CD14-positive monocyte (primary cell): ENCODE measurements around the gene PIGC. TPM values are rescaled to one million over a fixed set of nuclear protein-coding genes. Genes with fewer than 3 reads are reported as not detected.

ENCODE experiments used
- DNase-seq, 3 donors: peaks; one replicate each; pipeline ENCODE4 v3.0.0-alpha.2; 2011 to 2022
- H2AFZ ChIP-seq: 2 replicates; pipeline ENCODE4 v1.6.0; 2012; ENCODE audit warnings: mild to moderate bottlenecking, low read depth, low read length, inconsistent platforms; ENCODE audit not compliant: insufficient read depth, poor library complexity, severe bottlenecking
- H3K27ac ChIP-seq, 2 donors: 1 replicate in 1 of 2; 2 replicates in 1 of 2; pipeline ENCODE4 v1.5.1; 2012 to 2013; ENCODE audit warnings: low read length in 2 of 2, control low read depth in 1 of 2, inconsistent platforms in 1 of 2, low read depth in 1 of 2, mild to moderate bottlenecking in 1 of 2
- H3K27me3 ChIP-seq, 2 donors: one replicate each; pipeline versions ENCODE4 v1.6.0 to v1.6.1; 2011 to 2013; ENCODE audit warnings: low read length in 2 of 2; ENCODE audit not compliant: control insufficient read depth in 2 of 2, insufficient read depth in 2 of 2
- H3K36me3 ChIP-seq, 2 donors: replicated peaks in 1 of 2; 1 replicate in 1 of 2; 2 replicates in 1 of 2; pipeline versions ENCODE4 v1.5.1 to v1.6.1; 2012 to 2013; ENCODE audit warnings: low read length in 2 of 2, control low read depth in 1 of 2, inconsistent platforms in 1 of 2, mild to moderate bottlenecking in 1 of 2; ENCODE audit not compliant: insufficient read depth in 2 of 2, control insufficient read depth in 1 of 2
- H3K4me1 ChIP-seq, 2 donors: 1 replicate in 1 of 2; 2 replicates in 1 of 2; pipeline versions ENCODE4 v1.5.1 to v1.6.1; 2012 to 2013; ENCODE audit warnings: low read length in 2 of 2, control low read depth in 1 of 2, inconsistent platforms in 1 of 2, mild to moderate bottlenecking in 1 of 2, moderate library complexity in 1 of 2; ENCODE audit not compliant: insufficient read depth in 2 of 2, control insufficient read depth in 1 of 2
- H3K4me2 ChIP-seq: replicated peaks from 2 replicates; pipeline ENCODE3; 2012; ENCODE audit warnings: low read length, moderate library complexity, mild to moderate bottlenecking; ENCODE audit not compliant: poor library complexity, severe bottlenecking; ENCODE audit errors: extremely low read depth
- H3K4me3 ChIP-seq, 3 experiments: fragments of 200-600 bp in 1 of 3; sonication (generic) in 1 of 3; replicated peaks in 1 of 3; 1 replicate in 2 of 3; 2 replicates in 1 of 3; pipeline ENCODE4 v1.5.1; 2011 to 2013; ENCODE audit warnings: low read length in 3 of 3, mild to moderate bottlenecking in 3 of 3, control low read depth in 2 of 3, low read depth in 2 of 3, inconsistent platforms in 1 of 3, moderate library complexity in 1 of 3
- H3K79me2 ChIP-seq: 2 replicates; pipeline ENCODE4 v1.6.0; 2012; ENCODE audit warnings: mild to moderate bottlenecking, control low read depth, inconsistent platforms, low read length, moderate library complexity; ENCODE audit not compliant: insufficient read depth
- H3K9ac ChIP-seq: 2 replicates; pipeline ENCODE4 v1.6.0; 2017; ENCODE audit warnings: low read length, mild to moderate bottlenecking; ENCODE audit not compliant: insufficient read depth, poor library complexity, severe bottlenecking
- H3K9me3 ChIP-seq, 2 donors: replicated peaks in 1 of 2; 1 replicate in 1 of 2; 2 replicates in 1 of 2; pipeline versions ENCODE4 v1.5.1 to v1.6.1; 2012 to 2013; ENCODE audit warnings: low read length in 2 of 2, control low read depth in 1 of 2; ENCODE audit not compliant: control insufficient read depth in 1 of 2, insufficient read depth in 1 of 2
- H4K20me1 ChIP-seq: 2 replicates; pipeline ENCODE4 v1.6.0; 2012; ENCODE audit warnings: mild to moderate bottlenecking, low read length, control low read depth, moderate library complexity; ENCODE audit not compliant: insufficient read depth
- H3K27ac Mint-ChIP-seq, 7 donors: one replicate each; pipeline ENCODE4 v1.8.0; 2020; ENCODE audit warnings: mild to moderate bottlenecking in 7 of 7, mixed read lengths in 7 of 7, moderate library complexity in 6 of 7, inconsistent platforms in 2 of 7
- H3K27me3 Mint-ChIP-seq, 3 donors: one replicate each; pipeline ENCODE4 v1.8.0; 2021 to 2022; ENCODE audit warnings: low read depth in 3 of 3, mild to moderate bottlenecking in 3 of 3, mixed read lengths in 3 of 3, moderate library complexity in 3 of 3, inconsistent platforms in 1 of 3
- H3K36me3 Mint-ChIP-seq, 2 donors: one replicate each; pipeline ENCODE4 v1.8.0; 2020; ENCODE audit warnings: mixed read lengths in 2 of 2, inconsistent platforms in 1 of 2, mild to moderate bottlenecking in 1 of 2
- H3K4me1 Mint-ChIP-seq: one replicate; pipeline ENCODE4 v1.8.0; 2020; ENCODE audit warnings: mild to moderate bottlenecking, mixed read lengths
- H3K4me3 Mint-ChIP-seq, 2 donors: one replicate each; pipeline ENCODE4 v1.8.0; 2020; ENCODE audit warnings: mild to moderate bottlenecking in 2 of 2, mixed read lengths in 2 of 2, moderate library complexity in 1 of 2
- H3K9me3 Mint-ChIP-seq, 7 donors: one replicate each; pipeline ENCODE4 v1.8.0; 2020 to 2022; ENCODE audit warnings: mixed read lengths in 7 of 7, mild to moderate bottlenecking in 6 of 7, moderate library complexity in 6 of 7, inconsistent platforms in 2 of 7
- CTCF ChIP-seq: fragments of 200-600 bp; IDR thresholded peaks from one replicate; pipeline ENCODE4 v1.8.0; 2022; ENCODE audit warnings: antibody characterized with exemption, mild to moderate bottlenecking
- WGBS: methylation state at CpG from one replicate; pipeline ENCODE4 v1.1.5; 2013; ENCODE audit warnings: missing lambda C conversion rate; ENCODE audit not compliant: insufficient coverage; 5-methylcytosine and 5-hydroxymethylcytosine counted together
- intact Hi-C, 2 donors: fragments of 100-400 bp; cut with micrococcal nuclease; formaldehyde crosslinking; loops; one replicate each; pipeline versions ENCODE4 v1.15.0 to v1.15.1; 2023
- polyA plus RNA-seq, 3 donors: library from polyadenylated mRNA; depleted of rRNA in 1 of 3; unstranded in 2 of 3; stranded (reverse) in 1 of 3; fragments of 300-500 nt in 2 of 3; fragments of >200 nt in 1 of 3; fragmentation: Illumina TruSeq in 2 of 3; gene quantifications; 1 replicate in 2 of 3; 2 replicates in 1 of 3; pipeline ENCODE4 v1.2.3, GENCODE V29; 2012 to 2021

The PIGC gene
- polyA plus RNA-seq, 3 donors: 11.5 to 61.5 (median 51.1) TPM

GRCh38 chr1:172420385-172420784 lies 23.5 kb downstream of the PIGC start, which contains the start of gene C1orf105:
Gene C1orf105, plus strand, starts transcription at chr1:172420685. Its CDS starts 201 bp downstream, at chr1:172420886.
- no peak within 1 kb of the TSS for H3K9ac ChIP-seq
- H3K79me2 ChIP-seq: no peaks in the 10 kb centered on the region
- Mint-ChIP-seq H3K4me3 (no peak within 1 kb of the TSS), H3K4me1 (peaks cover 2% of the 10 kb centered on the region), H3K9me3 (no peaks in the 10 kb centered on the region), H3K36me3 (no peaks in the 10 kb centered on the region), H3K27me3 (peaks cover 0 to 4% (median 1%) of the 10 kb centered on the region in 3 donors), H3K27ac (peak within 1 kb of the TSS in 1 of 7 donors; percentile 9)
- H3K36me3 ChIP-seq: no peaks in the 10 kb centered on the region
- no peaks in the 10 kb centered on the region for H3K4me1 ChIP-seq
- no peaks in the 10 kb centered on the region for H4K20me1 ChIP-seq
- no peak for DNase-seq
- H3K4me3 ChIP-seq: no peak within 1 kb of the TSS
- H3K4me2 ChIP-seq: no peak within 1 kb of the TSS
- no peaks in the 10 kb centered on the region for H3K9me3 ChIP-seq
- no peak within 1 kb of the TSS for H3K27ac ChIP-seq
- no CpG with 5 or more reads among the region's 1 CpG for WGBS
- intact Hi-C loops: no loop called here
- TF ChIP-seq CTCF: no peak
- no peaks in the 10 kb centered on the region for H3K27me3 ChIP-seq
- no peak within 1 kb of the TSS for H2AFZ ChIP-seq

- Histone ChIP-seq H3K79me2 (no peaks in the 10 kb centered on the region), H4K20me1 (no peaks in the 10 kb centered on the region), H3K27ac (no peak overlapping the region), H3K4me1 (no peaks in the 10 kb centered on the region), H3K9me3 (no peaks in the 10 kb centered on the region), H3K4me2 (no peak overlapping the region), H3K27me3 (no peaks in the 10 kb centered on the region), H3K9ac (no peak overlapping the region), H3K36me3 (no peaks in the 10 kb centered on the region), H3K4me3 (no peak overlapping the region), H2AFZ (no peak overlapping the region)
- no peak for TF ChIP-seq CTCF
- H3K4me1 Mint-ChIP-seq: peaks cover 2% of the 10 kb centered on the region
- DNase-seq: no peak
- 100% methylated on average over 1 of the region's 1 CpG for WGBS
- intact Hi-C loops: no loop called here
- peaks cover 0 to 5% (median 3%) of the 10 kb centered on the region in 3 donors for H3K27me3 Mint-ChIP-seq
- no peak overlapping the region for H3K4me3 Mint-ChIP-seq
- H3K9me3 Mint-ChIP-seq: no peaks in the 10 kb centered on the region
- H3K27ac Mint-ChIP-seq: no peak overlapping the region
- H3K36me3 Mint-ChIP-seq: no peaks in the 10 kb centered on the region
Observed at GRCh38 chr1:172417557-172417956, 26.3 kb downstream of the PIGC start.
